ENCODE data around the gene SETD6.

SETD6 gene

GRCh38 chr16:58501242-58502131 lies 13.8 kb upstream of the SETD6 start:
- peak overlapping the region; percentile 70 for H3K4me3 ChIP-seq (ENCODE audit: low read depth, low read length)
- CTCF ChIA-PET: interaction anchor here (0.6 to 4.1 kb wide), 5 partner anchors 10 to 255 kb away, joined by 3 to 29 read pairs (median 8); no protein-coding TSS in a partner anchor
- DNase-seq (ENCODE audit: low read depth, low spot score): no peak
- no peak for TF ChIP-seq CTCF (IDR thresholded peaks at IDR 0.05; ENCODE audit: insufficient read depth, low read length, missing control alignments)
- POLR2A ChIA-PET: no interaction called here

GRCh38 chr16:58502217-58502921 lies 12.9 kb upstream of the SETD6 start:
- TF ChIP-seq CTCF (IDR thresholded peaks at IDR 0.05; ENCODE audit: insufficient read depth, low read length, missing control alignments): no peak
- H3K4me3 ChIP-seq (ENCODE audit: low read depth, low read length): no peak overlapping the region
- DNase-seq (ENCODE audit: low read depth, low spot score): no peak
- POLR2A ChIA-PET: no interaction called here
- CTCF ChIA-PET: interaction anchor here (0.6 to 4.1 kb wide), 3 partner anchors 9 to 254 kb away, joined by 3 to 29 read pairs (median 8); no protein-coding TSS in a partner anchor

- no peak for TF ChIP-seq CTCF (IDR thresholded peaks at IDR 0.05; ENCODE audit: insufficient read depth, low read length, missing control alignments)
- DNase-seq (ENCODE audit: low read depth, low spot score): no peak
- ChIA-PET CTCF (interaction anchor here (4.1 kb wide), 1 partner anchor 8 kb away, joined by 29 read pairs; no protein-coding TSS in a partner anchor), POLR2A (no interaction called here)
- H3K4me3 ChIP-seq (ENCODE audit: low read depth, low read length): no peak overlapping the region
These were observed 12.0 kb upstream of the SETD6 start for GRCh38 chr16:58503166-58503862.

- ChIA-PET CTCF (no interaction called here), POLR2A (no interaction called here)
- no peak for DNase-seq (ENCODE audit: low read depth, low spot score)
- H3K4me3 ChIP-seq (ENCODE audit: low read depth, low read length): no peak overlapping the region
- no peak for TF ChIP-seq CTCF (IDR thresholded peaks at IDR 0.05; ENCODE audit: insufficient read depth, low read length, missing control alignments)
These were observed 11.2 kb upstream of the SETD6 start for GRCh38 chr16:58503863-58504688.

- no peak for TF ChIP-seq CTCF (IDR thresholded peaks at IDR 0.05; ENCODE audit: insufficient read depth, low read length, missing control alignments)
- ChIA-PET POLR2A (no interaction called here), CTCF (interaction anchor here (1.4 kb wide), 1 partner anchor 11 kb away, joined by 3 read pairs; no protein-coding TSS in a partner anchor)
- no peak overlapping the region for H3K4me3 ChIP-seq (ENCODE audit: low read depth, low read length)
- no peak for DNase-seq (ENCODE audit: low read depth, low spot score)
These were observed 8.8 kb upstream of the SETD6 start for GRCh38 chr16:58506241-58507194.

Data from AG04449 (cell line).